Gastrocnemius medialis (tissue), 4 donors: ENCODE results near the gene LGALS8.

Experiments used
- POLR2A ChIP-seq, 2 donors: fragments of 450-650 bp; IDR thresholded peaks; one replicate each; pipeline ENCODE4 v1.6.1; 2017; ENCODE audit warnings: antibody characterized with exemption in 2 of 2, mild to moderate bottlenecking in 2 of 2, moderate library complexity in 2 of 2
- TF ChIP-seq, protein P1 (sequence below), 5 experiments: fragments of 450-650 bp in 3 of 5; fragments of 200-600 bp in 2 of 5; sonication (generic) in 2 of 5; IDR thresholded peaks in 4 of 5; conservative IDR thresholded peaks in 1 of 5; 1 replicate in 4 of 5; 2 replicates in 1 of 5; pipeline ENCODE4 v1.5.1; 2016 to 2019; ENCODE audit warnings: antibody characterized with exemption in 5 of 5, mild to moderate bottlenecking in 3 of 5, moderate library complexity in 3 of 5

DNA sequence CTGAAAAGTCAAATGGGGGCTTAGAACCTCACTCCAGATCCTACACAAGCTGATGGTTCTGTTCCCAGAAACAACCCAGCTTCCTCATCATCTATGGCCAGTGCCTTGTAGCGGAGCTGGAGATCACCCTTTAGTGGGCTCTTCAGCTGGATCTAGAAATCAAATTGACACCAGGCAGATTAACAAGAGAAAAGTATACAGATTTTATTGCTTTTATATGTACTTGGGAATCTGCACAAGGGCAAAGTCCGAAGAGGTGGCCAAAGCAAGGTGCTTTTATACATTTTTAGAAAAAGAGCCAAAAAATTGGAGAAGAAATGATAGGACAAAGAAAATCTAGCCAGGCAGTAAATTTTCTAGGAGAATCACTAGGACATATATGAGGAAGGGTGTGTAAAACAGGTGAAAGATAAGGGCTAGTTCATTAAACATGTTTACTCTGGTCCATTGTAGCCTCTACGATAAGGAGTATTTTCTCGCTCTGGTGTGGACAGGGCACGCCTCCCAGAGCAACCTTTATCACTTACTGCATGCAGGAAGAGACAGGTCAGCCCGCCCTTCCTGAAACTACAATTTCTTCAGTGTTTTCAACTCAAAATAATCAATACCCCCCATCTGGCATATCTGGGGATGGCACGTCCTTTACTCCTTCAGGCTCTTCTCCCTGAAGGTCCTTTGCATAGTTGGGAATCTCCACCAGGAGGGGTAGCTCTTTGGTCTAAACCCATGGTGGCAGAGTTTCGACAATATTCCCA lies 14.0 kb upstream of the LGALS8 start:
- TF ChIP-seq, protein P1, sequence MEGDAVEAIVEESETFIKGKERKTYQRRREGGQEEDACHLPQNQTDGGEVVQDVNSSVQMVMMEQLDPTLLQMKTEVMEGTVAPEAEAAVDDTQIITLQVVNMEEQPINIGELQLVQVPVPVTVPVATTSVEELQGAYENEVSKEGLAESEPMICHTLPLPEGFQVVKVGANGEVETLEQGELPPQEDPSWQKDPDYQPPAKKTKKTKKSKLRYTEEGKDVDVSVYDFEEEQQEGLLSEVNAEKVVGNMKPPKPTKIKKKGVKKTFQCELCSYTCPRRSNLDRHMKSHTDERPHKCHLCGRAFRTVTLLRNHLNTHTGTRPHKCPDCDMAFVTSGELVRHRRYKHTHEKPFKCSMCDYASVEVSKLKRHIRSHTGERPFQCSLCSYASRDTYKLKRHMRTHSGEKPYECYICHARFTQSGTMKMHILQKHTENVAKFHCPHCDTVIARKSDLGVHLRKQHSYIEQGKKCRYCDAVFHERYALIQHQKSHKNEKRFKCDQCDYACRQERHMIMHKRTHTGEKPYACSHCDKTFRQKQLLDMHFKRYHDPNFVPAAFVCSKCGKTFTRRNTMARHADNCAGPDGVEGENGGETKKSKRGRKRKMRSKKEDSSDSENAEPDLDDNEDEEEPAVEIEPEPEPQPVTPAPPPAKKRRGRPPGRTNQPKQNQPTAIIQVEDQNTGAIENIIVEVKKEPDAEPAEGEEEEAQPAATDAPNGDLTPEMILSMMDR (IDR thresholded peaks at IDR 0.05 in 4 of 5, conservative IDR thresholded peaks at IDR 0.05 in 1 of 5) = no peak
- TF ChIP-seq POLR2A (IDR thresholded peaks at IDR 0.05) = no peak
